ENCODE measurements around the gene CBLN4.

Gene CBLN4

DNA sequence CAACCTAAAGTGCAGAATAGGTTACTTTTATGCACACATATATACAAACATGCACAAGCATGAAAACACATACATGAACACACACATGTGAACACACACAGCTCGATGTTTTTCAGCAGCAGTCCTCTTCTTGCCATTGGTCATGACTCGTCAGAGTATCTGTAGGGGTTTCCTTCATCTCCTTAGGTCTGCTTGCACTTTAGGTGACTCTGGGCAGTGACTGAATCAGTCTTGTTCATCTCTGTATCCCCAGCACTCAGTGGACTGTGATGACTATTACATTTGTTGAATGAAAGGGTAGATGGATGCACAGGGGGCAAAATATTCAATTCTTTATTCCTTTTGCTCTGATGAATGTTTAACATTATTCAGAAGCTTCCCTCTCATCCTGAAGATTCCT is 26.8 kb downstream of the CBLN4 start:
- H3K4me3 ChIP-seq (ENCODE audit: low read depth, low read length): no peak overlapping the region
- TF ChIP-seq, protein P1, sequence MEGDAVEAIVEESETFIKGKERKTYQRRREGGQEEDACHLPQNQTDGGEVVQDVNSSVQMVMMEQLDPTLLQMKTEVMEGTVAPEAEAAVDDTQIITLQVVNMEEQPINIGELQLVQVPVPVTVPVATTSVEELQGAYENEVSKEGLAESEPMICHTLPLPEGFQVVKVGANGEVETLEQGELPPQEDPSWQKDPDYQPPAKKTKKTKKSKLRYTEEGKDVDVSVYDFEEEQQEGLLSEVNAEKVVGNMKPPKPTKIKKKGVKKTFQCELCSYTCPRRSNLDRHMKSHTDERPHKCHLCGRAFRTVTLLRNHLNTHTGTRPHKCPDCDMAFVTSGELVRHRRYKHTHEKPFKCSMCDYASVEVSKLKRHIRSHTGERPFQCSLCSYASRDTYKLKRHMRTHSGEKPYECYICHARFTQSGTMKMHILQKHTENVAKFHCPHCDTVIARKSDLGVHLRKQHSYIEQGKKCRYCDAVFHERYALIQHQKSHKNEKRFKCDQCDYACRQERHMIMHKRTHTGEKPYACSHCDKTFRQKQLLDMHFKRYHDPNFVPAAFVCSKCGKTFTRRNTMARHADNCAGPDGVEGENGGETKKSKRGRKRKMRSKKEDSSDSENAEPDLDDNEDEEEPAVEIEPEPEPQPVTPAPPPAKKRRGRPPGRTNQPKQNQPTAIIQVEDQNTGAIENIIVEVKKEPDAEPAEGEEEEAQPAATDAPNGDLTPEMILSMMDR (IDR thresholded peaks at IDR 0.05; ENCODE audit: low read depth, low read length): no peak

DNA sequence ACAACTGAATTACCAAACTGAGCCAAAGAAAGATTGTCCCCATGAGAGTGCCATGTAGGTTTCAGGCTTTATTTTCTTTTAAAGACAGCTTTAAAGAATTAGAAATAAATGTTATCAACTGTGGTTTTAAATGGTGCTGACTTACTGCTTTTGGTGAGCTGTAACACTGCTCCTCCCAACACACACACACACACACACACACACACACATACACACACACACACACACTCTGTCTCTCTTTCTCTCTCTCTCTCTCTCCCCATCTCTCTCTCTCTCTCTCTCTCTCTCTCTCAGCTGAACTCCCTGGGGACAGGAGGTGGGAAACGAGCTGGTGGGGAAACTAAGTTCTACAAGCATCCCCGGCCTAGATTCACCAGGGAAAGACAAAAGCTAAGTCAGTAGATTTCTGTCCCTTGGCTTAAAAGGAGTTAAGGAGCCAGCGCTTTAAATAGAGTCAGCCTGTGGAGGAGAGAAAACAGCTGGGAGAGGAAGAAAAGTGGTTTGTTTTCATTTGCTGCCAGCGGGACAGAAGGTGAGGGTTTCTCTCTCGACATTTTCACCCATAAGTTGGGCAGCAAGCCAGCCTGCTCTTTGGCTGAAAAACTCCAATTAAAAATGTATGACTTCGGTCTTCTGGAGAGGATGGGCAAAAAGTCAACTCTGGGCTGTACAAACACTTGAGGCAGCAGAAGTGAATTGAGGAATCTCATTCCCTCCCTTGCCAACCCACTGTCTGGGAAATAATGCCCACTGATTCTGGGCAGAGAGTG is 27.4 kb downstream of the CBLN4 start:
- no peak overlapping the region for H3K4me3 ChIP-seq (ENCODE audit: low read depth, low read length)
- TF ChIP-seq, protein P1 (IDR thresholded peaks at IDR 0.05; ENCODE audit: low read depth, low read length): no peak

- TF ChIP-seq, protein P1 (IDR thresholded peaks at IDR 0.05; ENCODE audit: low read depth, low read length): no peak
- no peak overlapping the region for H3K4me3 ChIP-seq (ENCODE audit: low read depth, low read length)
Observed at GRCh38 chr20:55974491-55975202, 30.7 kb downstream of the CBLN4 start.

- TF ChIP-seq, protein P1 (IDR thresholded peaks at IDR 0.05; ENCODE audit: low read depth, low read length): no peak
- no peak overlapping the region for H3K4me3 ChIP-seq (ENCODE audit: low read depth, low read length)
Observed at GRCh38 chr20:55964790-55965189, 40.5 kb downstream of the CBLN4 start.

DNA sequence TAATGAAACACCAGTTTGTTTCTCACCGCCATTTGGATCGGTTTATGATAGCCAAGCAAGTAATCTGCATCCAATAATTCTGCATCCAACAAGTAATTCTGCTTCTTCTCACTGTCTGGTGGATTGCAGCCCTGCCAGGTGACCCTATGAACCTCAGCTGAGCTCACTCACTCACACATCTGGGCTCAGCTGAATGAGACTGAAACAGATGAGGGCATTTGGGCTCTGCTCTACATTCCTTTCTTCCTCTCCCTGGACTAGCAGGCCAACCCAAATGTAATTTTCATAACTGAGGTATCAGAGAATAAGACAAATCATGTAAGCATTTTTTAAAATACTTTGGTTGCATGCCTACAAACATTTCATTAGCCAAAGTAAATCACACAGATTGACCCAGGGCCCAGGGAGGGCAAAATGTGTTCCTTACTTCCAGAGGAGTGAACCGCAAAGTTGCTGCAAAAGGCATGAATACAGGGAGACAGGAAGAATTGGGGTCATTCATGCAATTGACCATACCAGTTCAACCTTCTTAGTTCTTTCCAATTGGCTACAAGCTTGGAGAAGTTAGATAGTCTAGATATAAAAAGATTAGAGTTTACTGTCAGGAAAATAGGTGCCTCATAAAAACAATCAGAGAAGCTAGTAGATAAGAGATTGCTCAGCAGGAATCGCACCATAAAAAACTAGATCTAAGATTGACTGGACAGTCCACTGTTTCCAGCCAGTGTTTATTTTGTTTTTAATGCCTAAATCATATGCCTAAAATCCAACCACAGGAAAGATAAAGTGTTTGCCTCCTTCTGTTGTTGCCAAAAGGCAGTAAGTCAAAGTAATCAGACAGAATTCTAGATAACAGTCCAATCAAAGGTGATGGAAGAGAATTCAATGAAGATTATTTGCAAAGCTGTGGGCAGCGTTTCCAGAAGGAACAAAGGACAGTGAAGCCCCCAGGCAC is 43.7 kb downstream of the CBLN4 start:
- H3K4me3 ChIP-seq (ENCODE audit: low read depth, low read length): no peak overlapping the region
- TF ChIP-seq, protein P1 (IDR thresholded peaks at IDR 0.05; ENCODE audit: low read depth, low read length): no peak

DNA sequence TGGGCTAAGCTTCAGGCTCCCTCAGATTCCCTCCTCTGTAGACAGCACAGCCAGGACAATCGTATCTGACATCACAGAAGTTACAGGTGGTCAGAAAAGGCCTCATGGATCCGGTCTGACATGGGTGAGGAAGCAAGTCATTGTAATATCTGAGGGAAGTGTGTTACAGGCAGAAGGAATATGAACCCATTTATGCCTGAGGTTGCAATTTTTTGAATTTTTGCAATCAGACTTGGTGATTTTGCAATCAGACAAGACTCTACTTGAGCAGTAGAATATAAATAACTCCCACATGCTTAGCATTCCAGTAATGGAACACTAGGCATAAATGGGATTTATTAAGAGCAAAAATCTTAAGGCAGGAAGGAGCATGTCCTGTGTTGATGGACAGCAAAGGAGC is 52.1 kb downstream of the CBLN4 start:
- TF ChIP-seq, protein P1 (IDR thresholded peaks at IDR 0.05; ENCODE audit: low read depth, low read length): no peak
- H3K4me3 ChIP-seq (ENCODE audit: low read depth, low read length): no peak overlapping the region
